Large intestine (tissue), 3 donors: ENCODE results near the gene KLHL29. TPM values are rescaled to one million over a fixed set of nuclear protein-coding genes. Genes with fewer than 3 reads are reported as not detected.

Source experiments
- DNase-seq, 2 donors: peaks; one replicate each; pipeline versions ENCODE4 v3.0.0 to v3.0.0-alpha.2; 2013
- H3K27ac ChIP-seq: one replicate; pipeline ENCODE4 v1.5.1; 2013; ENCODE audit warnings: low read length
- H3K27me3 ChIP-seq: 2 replicates; pipeline ENCODE4 v1.6.1; 2013; ENCODE audit warnings: low read length; ENCODE audit not compliant: control insufficient read depth, insufficient read depth
- H3K36me3 ChIP-seq: 2 replicates; pipeline ENCODE4 v1.6.1; 2013; ENCODE audit warnings: low read length; ENCODE audit not compliant: control insufficient read depth, insufficient read depth
- H3K4me1 ChIP-seq: one replicate; pipeline ENCODE4 v1.6.1; 2013; ENCODE audit warnings: low read length; ENCODE audit not compliant: control insufficient read depth, insufficient read depth
- H3K4me3 ChIP-seq: one replicate; pipeline ENCODE4 v1.5.1; 2013; ENCODE audit warnings: low read length
- H3K9me3 ChIP-seq: one replicate; pipeline ENCODE4 v1.6.1; 2013; ENCODE audit warnings: mild to moderate bottlenecking, low read depth, low read length, moderate library complexity; ENCODE audit not compliant: control insufficient read depth
- WGBS: methylation state at CpG from one replicate; pipeline ENCODE4 v1.1.5; 2013; ENCODE audit warnings: low lambda C conversion rate; ENCODE audit not compliant: insufficient coverage; 5-methylcytosine and 5-hydroxymethylcytosine counted together
- polyA plus RNA-seq: library from polyadenylated mRNA; unstranded; fragments of 120-200 nt; gene quantifications from one replicate; pipeline ENCODE4 v1.2.1, GENCODE V29; 2013

KLHL29 gene
- polyA plus RNA-seq, 1 donor, result 5.9 TPM

GRCh38 chr2:23706613-23707078, 321.7 kb downstream of the KLHL29 start:
- H3K27ac ChIP-seq, result no peak overlapping the region

GRCh38 chr2:23707096-23707495, 322.1 kb downstream of the KLHL29 start:
- WGBS, result no CpG with 5 or more reads among the region's 9 CpGs
- Histone ChIP-seq H3K27me3 (no peaks in the 10 kb centered on the region), H3K4me3 (no peak overlapping the region), H3K4me1 (no peaks in the 10 kb centered on the region), H3K36me3 (peaks cover 42% of the 10 kb centered on the region), H3K9me3 (no peaks in the 10 kb centered on the region), H3K27ac (no peak overlapping the region)
- DNase-seq, result no peak

More at GRCh38 chr2:23706613-23707078, 321.7 kb downstream of the KLHL29 start:
- Histone ChIP-seq H3K9me3 (no peaks in the 10 kb centered on the region), H3K4me3 (no peak overlapping the region), H3K4me1 (no peaks in the 10 kb centered on the region), H3K36me3 (peaks cover 42% of the 10 kb centered on the region), H3K27me3 (no peaks in the 10 kb centered on the region)
- DNase-seq, result no peak
- no CpG with 5 or more reads among the region's 18 CpGs for WGBS

GRCh38 chr2:23708771-23709170, 323.8 kb downstream of the KLHL29 start:
- no CpG with 5 or more reads among the region's 6 CpGs for WGBS
- DNase-seq, result no peak
- Histone ChIP-seq H3K4me3 (no peak overlapping the region), H3K27ac (no peak overlapping the region), H3K9me3 (no peaks in the 10 kb centered on the region), H3K4me1 (no peaks in the 10 kb centered on the region), H3K27me3 (no peaks in the 10 kb centered on the region), H3K36me3 (peaks cover 33% of the 10 kb centered on the region)

- H3K27me3 ChIP-seq, result no peaks in the 10 kb centered on the region
Measured at GRCh38 chr2:23709311-23709710, 324.3 kb downstream of the KLHL29 start.

GRCh38 chr2:23711979-23712755, 327.2 kb downstream of the KLHL29 start:
- H3K36me3 ChIP-seq, result peaks cover 16% of the 10 kb centered on the region
- no peaks in the 10 kb centered on the region for H3K9me3 ChIP-seq
- no peak for DNase-seq
- no peaks in the 10 kb centered on the region for H3K4me1 ChIP-seq
- no peaks in the 10 kb centered on the region for H3K27me3 ChIP-seq
- no CpG with 5 or more reads among the region's 7 CpGs for WGBS
- H3K4me3 ChIP-seq, result no peak overlapping the region
- no peak overlapping the region for H3K27ac ChIP-seq

More at GRCh38 chr2:23709311-23709710, 324.3 kb downstream of the KLHL29 start:
- no peak overlapping the region for H3K4me3 ChIP-seq
- no peaks in the 10 kb centered on the region for H3K9me3 ChIP-seq
- H3K36me3 ChIP-seq, result peaks cover 31% of the 10 kb centered on the region
- no peaks in the 10 kb centered on the region for H3K4me1 ChIP-seq
- H3K27ac ChIP-seq, result no peak overlapping the region
- DNase-seq, result no peak
- 100% methylated on average over 1 of the region's 8 CpGs for WGBS

GRCh38 chr2:23712756-23713151, 327.8 kb downstream of the KLHL29 start:
- Histone ChIP-seq H3K4me3 (no peak overlapping the region), H3K4me1 (no peaks in the 10 kb centered on the region), H3K9me3 (no peaks in the 10 kb centered on the region), H3K36me3 (peaks cover 14% of the 10 kb centered on the region), H3K27ac (no peak overlapping the region), H3K27me3 (no peaks in the 10 kb centered on the region)
- no CpG with 5 or more reads among the region's 2 CpGs for whole genome bisulfite sequencing
- no peak for DNase-seq

GRCh38 chr2:23713351-23713750, 328.4 kb downstream of the KLHL29 start:
- Histone ChIP-seq H3K4me1 (no peaks in the 10 kb centered on the region), H3K27me3 (no peaks in the 10 kb centered on the region), H3K4me3 (no peak overlapping the region), H3K27ac (no peak overlapping the region), H3K9me3 (no peaks in the 10 kb centered on the region), H3K36me3 (peaks cover 15% of the 10 kb centered on the region)
- WGBS, result no CpG with 5 or more reads among the region's 5 CpGs
- no peak for DNase-seq

GRCh38 chr2:23718931-23719700, 334.1 kb downstream of the KLHL29 start:
- no peak for DNase-seq

GRCh38 chr2:23719716-23720115, 334.7 kb downstream of the KLHL29 start:
- WGBS, result no CpG with 5 or more reads among the region's 5 CpGs
- no peak overlapping the region for H3K4me3 ChIP-seq
- H3K4me1 ChIP-seq, result no peaks in the 10 kb centered on the region
- no peak for DNase-seq
- H3K36me3 ChIP-seq, result peaks cover 12% of the 10 kb centered on the region
- H3K27ac ChIP-seq, result no peak overlapping the region
- H3K27me3 ChIP-seq, result no peaks in the 10 kb centered on the region
- peaks cover 27% of the 10 kb centered on the region for H3K9me3 ChIP-seq

More at GRCh38 chr2:23718931-23719700, 334.1 kb downstream of the KLHL29 start:
- Histone ChIP-seq H3K4me1 (no peaks in the 10 kb centered on the region), H3K36me3 (peaks cover 12% of the 10 kb centered on the region), H3K27ac (no peak overlapping the region), H3K4me3 (no peak overlapping the region), H3K27me3 (no peaks in the 10 kb centered on the region), H3K9me3 (peaks cover 23% of the 10 kb centered on the region)
- 75% methylated on average over 1 of the region's 4 CpGs for WGBS

GRCh38 chr2:23720705-23721453, 335.9 kb downstream of the KLHL29 start:
- Histone ChIP-seq H3K36me3 (peaks cover 15% of the 10 kb centered on the region), H3K27me3 (no peaks in the 10 kb centered on the region), H3K9me3 (peaks cover 27% of the 10 kb centered on the region), H3K27ac (no peak overlapping the region), H3K4me1 (no peaks in the 10 kb centered on the region), H3K4me3 (no peak overlapping the region)
- no CpG with 5 or more reads among the region's 4 CpGs for WGBS
- DNase-seq, result no peak
